Neural progenitor cell (in vitro differentiated cells): ENCODE results near the gene UBE2I. TPM values are rescaled to one million over a fixed set of nuclear protein-coding genes. Genes with fewer than 3 reads are reported as not detected.
"Not testable (repeated sequence)": the region's sequence is repeated elsewhere in the genome, so short reads cannot be mapped to it uniquely, and the experiment has no call there.

Experiments used
- DNase-seq: peaks from one replicate; pipeline ENCODE4 v3.0.0-alpha.2; 2016; ENCODE audit warnings: low spot score
- H2AFZ ChIP-seq: fragments of 200-600 bp; sonication (generic); replicated peaks from 2 replicates; pipeline ENCODE4 v1.6.1; 2016; ENCODE audit warnings: antibody characterized with exemption
- H3F3A ChIP-seq: fragments of 200-600 bp; sonication (generic); 2 replicates; pipeline ENCODE4 v1.6.1; 2016; ENCODE audit warnings: antibody characterized with exemption, low read depth
- H3K27ac ChIP-seq: fragments of 200-600 bp; sonication (generic); 2 replicates; pipeline ENCODE4 v1.5.1; 2016; ENCODE audit warnings: mild to moderate bottlenecking
- H3K27me3 ChIP-seq: fragments of 200-600 bp; sonication (generic); 2 replicates; pipeline ENCODE4 v1.6.1; 2016; ENCODE audit warnings: mild to moderate bottlenecking, moderate library complexity
- H3K36me3 ChIP-seq: fragments of 200-600 bp; sonication (generic); 2 replicates; pipeline ENCODE4 v1.5.1; 2016
- H3K4me1 ChIP-seq: fragments of 200-600 bp; sonication (generic); 2 replicates; pipeline ENCODE4 v1.6.1; 2016; ENCODE audit warnings: mixed run types
- H3K4me2 ChIP-seq: fragments of 200-600 bp; sonication (generic); 2 replicates; pipeline ENCODE4 v1.6.1; 2016
- H3K4me3 ChIP-seq: fragments of 200-600 bp; sonication (generic); 2 replicates; pipeline ENCODE4 v1.5.1; 2016
- H3K79me2 ChIP-seq: fragments of 200-600 bp; sonication (generic); 2 replicates; pipeline ENCODE4 v1.6.1; 2016; ENCODE audit warnings: low read depth
- H3K9ac ChIP-seq: fragments of 200-600 bp; sonication (generic); 2 replicates; pipeline ENCODE4 v1.6.1; 2016
- H3K9me3 ChIP-seq: fragments of 200-600 bp; sonication (generic); 2 replicates; pipeline ENCODE4 v1.5.1; 2016; ENCODE audit warnings: low read depth
- H4K20me1 ChIP-seq: fragments of 200-600 bp; sonication (generic); 2 replicates; pipeline ENCODE4 v1.6.1; 2016; ENCODE audit warnings: low read depth
- H3K27ac Mint-ChIP-seq: 3 replicates; pipeline ENCODE4 v1.8.0; 2021; ENCODE audit warnings: mixed read lengths
- H3K27me3 Mint-ChIP-seq: 2 replicates; pipeline ENCODE4 v1.8.0; 2022; ENCODE audit warnings: low read depth, mild to moderate bottlenecking, inconsistent platforms, moderate library complexity, mixed read lengths; ENCODE audit not compliant: insufficient read depth
- H3K36me3 Mint-ChIP-seq: 3 replicates; pipeline ENCODE4 v1.8.0; 2021; ENCODE audit warnings: mixed read lengths
- H3K4me1 Mint-ChIP-seq: 3 replicates; pipeline ENCODE4 v1.8.0; 2021; ENCODE audit warnings: mixed read lengths
- H3K4me3 Mint-ChIP-seq: 3 replicates; pipeline ENCODE4 v1.8.0; 2021; ENCODE audit warnings: mild to moderate bottlenecking, moderate library complexity, mixed read lengths
- H3K9me3 Mint-ChIP-seq: 3 replicates; pipeline ENCODE4 v1.8.0; 2020; ENCODE audit warnings: mixed read lengths
- EZH2 ChIP-seq: fragments of 200-600 bp; sonication (generic); IDR thresholded peaks from 2 replicates; pipeline ENCODE4 v1.6.1; 2017; ENCODE audit warnings: antibody characterized with exemption, mild to moderate bottlenecking, moderate library complexity
- EZH2phosphoT487 ChIP-seq: fragments of 200-600 bp; sonication (generic); IDR thresholded peaks from 2 replicates; pipeline ENCODE4 v1.6.1; 2017; ENCODE audit warnings: antibody characterized with exemption
- total RNA-seq: library from RNA; depleted of rRNA; stranded (reverse); fragments of >200 nt; gene quantifications from 2 replicates; pipeline ENCODE4 v1.2.3, GENCODE V29; 2015; ENCODE audit warnings: low replicate concordance
- TF ChIP-seq, protein P1 (sequence below): fragments of 200-600 bp; sonication (generic); IDR thresholded peaks from 2 replicates; pipeline ENCODE4 v1.5.1; 2017; ENCODE audit warnings: antibody characterized with exemption, mild to moderate bottlenecking

The UBE2I gene
- total RNA-seq, 1 donor from 2014 or later, result 239 TPM

DNA sequence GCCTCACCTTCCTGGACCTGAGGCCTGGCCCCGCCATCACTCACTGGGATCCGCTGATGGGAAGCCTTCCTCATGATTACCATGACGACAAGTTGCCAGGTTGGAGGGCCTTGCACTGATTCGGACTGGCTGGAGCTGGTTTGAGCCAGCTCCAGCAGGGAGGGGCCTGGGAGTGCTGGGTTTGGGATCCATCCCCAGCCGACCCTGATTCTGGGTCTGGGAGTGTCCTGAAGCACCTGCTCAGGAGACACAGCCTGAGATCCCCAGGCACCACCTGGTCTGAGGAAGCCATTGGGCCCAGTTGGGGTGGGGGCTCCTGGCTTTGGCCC lies 18.1 kb downstream of the UBE2I start:
- H3K9me3 Mint-ChIP-seq, result no peaks in the 10 kb centered on the region
- Histone ChIP-seq H3K4me3 (no peak overlapping the region), H3K4me1 (peaks cover 9% of the 10 kb centered on the region), H3K79me2 (no peaks in the 10 kb centered on the region), H3K9me3 (no peaks in the 10 kb centered on the region), H3K36me3 (no peaks in the 10 kb centered on the region), H4K20me1 (peaks cover 45% of the 10 kb centered on the region), H3K9ac (no peak overlapping the region), H2AFZ (no peak overlapping the region), H3K27me3 (peaks cover 27% of the 10 kb centered on the region), H3F3A (peaks cover 41% of the 10 kb centered on the region), H3K27ac (peak overlapping the region; percentile 58), H3K4me2 (no peak overlapping the region)
- peaks cover 22% of the 10 kb centered on the region for H3K27me3 Mint-ChIP-seq
- H3K4me3 Mint-ChIP-seq, result no peak overlapping the region
- H3K36me3 Mint-ChIP-seq, result peaks cover 7% of the 10 kb centered on the region
- no peak for DNase-seq
- peaks cover 10% of the 10 kb centered on the region for H3K4me1 Mint-ChIP-seq
- no peak for TF ChIP-seq EZH2
- TF ChIP-seq, protein P1, sequence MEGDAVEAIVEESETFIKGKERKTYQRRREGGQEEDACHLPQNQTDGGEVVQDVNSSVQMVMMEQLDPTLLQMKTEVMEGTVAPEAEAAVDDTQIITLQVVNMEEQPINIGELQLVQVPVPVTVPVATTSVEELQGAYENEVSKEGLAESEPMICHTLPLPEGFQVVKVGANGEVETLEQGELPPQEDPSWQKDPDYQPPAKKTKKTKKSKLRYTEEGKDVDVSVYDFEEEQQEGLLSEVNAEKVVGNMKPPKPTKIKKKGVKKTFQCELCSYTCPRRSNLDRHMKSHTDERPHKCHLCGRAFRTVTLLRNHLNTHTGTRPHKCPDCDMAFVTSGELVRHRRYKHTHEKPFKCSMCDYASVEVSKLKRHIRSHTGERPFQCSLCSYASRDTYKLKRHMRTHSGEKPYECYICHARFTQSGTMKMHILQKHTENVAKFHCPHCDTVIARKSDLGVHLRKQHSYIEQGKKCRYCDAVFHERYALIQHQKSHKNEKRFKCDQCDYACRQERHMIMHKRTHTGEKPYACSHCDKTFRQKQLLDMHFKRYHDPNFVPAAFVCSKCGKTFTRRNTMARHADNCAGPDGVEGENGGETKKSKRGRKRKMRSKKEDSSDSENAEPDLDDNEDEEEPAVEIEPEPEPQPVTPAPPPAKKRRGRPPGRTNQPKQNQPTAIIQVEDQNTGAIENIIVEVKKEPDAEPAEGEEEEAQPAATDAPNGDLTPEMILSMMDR, result no peak
- no peak for TF ChIP-seq EZH2phosphoT487
- H3K27ac Mint-ChIP-seq, result no peak overlapping the region

DNA sequence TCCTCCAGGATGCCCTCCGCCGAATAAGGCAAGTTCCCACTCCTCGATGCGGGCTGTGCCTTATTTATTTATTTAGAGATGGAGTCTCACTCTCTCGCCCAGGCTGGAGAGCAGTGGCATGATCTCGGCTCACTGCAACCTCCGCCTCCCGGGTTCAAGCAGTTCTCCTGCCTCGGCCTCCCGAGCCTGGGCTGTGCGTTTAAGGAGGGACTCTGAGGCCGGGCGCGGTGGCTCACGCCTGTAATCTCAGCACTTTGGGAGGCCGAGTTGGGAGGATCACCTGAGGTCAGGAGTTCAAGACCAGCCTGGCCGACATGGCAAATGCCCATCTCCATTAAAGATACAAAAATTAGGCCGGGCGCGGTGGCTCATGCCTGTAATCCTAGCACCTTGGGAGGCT lies 18.7 kb downstream of the UBE2I start:
- H3K36me3 Mint-ChIP-seq, H3K9me3 Mint-ChIP-seq, H3K4me2 ChIP-seq, H3K4me3 ChIP-seq, H3K9ac ChIP-seq, H3K79me2 ChIP-seq, H3K36me3 ChIP-seq, H2AFZ ChIP-seq, H3K4me3 Mint-ChIP-seq, H3K4me1 ChIP-seq, H3K9me3 ChIP-seq, DNase-seq, H3K27ac Mint-ChIP-seq: not testable (repeated sequence)
- peaks cover 46% of the 10 kb centered on the region for H3F3A ChIP-seq
- peaks cover 33% of the 10 kb centered on the region for H3K27me3 ChIP-seq
- Mint-ChIP-seq H3K27me3 (peaks cover 24% of the 10 kb centered on the region), H3K4me1 (peaks cover 13% of the 10 kb centered on the region)
- H3K27ac ChIP-seq, result peak overlapping the region; percentile 58
- H4K20me1 ChIP-seq, result peaks cover 49% of the 10 kb centered on the region

DNA sequence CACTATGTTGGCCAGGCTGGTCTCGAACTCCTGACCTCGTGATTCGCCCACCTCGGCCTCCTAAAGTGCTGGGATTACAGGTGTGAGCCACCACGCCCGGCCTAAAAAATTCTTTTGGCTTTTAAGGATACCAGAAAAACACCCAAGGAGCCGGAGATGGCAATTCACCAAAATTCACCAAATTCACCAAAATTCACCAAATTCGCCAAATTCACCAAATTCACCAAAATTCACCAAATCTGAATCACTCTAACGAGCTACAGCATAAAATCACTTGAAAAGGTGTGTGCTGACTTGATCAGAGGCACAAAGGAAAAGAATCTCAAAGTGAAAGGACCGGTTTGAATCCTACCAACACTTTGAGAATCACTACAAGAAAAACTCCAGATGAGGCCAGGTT lies 19.5 kb downstream of the UBE2I start:
- H3K9ac ChIP-seq, H3K9me3 ChIP-seq, DNase-seq, H2AFZ ChIP-seq, H3K27ac ChIP-seq, H3K36me3 Mint-ChIP-seq, H3K27ac Mint-ChIP-seq, H3K9me3 Mint-ChIP-seq, H3K4me2 ChIP-seq, H3K4me1 ChIP-seq, H3K36me3 ChIP-seq, H3K4me3 ChIP-seq, H3K4me3 Mint-ChIP-seq, H3K79me2 ChIP-seq: not testable (repeated sequence)
- Mint-ChIP-seq H3K27me3 (peaks cover 23% of the 10 kb centered on the region), H3K4me1 (peaks cover 13% of the 10 kb centered on the region)
- Histone ChIP-seq H3K27me3 (peaks cover 41% of the 10 kb centered on the region), H3F3A (peaks cover 48% of the 10 kb centered on the region), H4K20me1 (peaks cover 46% of the 10 kb centered on the region)

DNA sequence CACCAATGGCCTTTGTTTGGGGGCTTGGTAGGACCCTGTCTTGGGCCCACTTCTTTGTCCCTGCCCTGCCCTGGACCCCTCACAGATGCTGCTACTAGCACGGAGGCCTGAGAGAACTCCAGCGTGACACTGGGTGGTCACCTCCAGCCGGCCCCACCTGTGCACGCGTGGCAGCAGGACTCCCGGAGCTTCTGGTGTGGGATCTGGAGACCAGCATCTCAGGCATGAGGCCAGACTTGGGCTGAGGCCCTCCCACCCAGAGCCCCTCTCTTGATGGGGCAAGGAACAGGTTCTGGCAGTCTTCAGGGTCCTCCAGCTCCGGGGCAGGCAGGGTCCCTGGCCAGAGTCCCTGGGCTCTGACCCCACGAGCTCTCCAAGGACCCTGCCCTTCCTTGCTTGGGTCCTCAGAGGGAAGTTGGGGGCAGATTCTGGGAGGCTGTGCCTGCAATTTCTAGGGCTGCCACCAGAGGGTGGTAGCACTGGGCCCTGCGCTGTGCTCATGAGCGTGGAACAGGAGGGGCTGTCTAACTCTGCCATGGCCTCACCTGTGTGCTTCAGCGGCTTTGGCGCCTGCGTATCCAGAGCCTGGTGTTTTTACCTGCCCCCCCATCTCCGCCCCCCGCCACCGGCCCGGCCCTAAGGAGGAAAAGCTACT lies 21.0 kb downstream of the UBE2I start:
- no peaks in the 10 kb centered on the region for H3K9me3 ChIP-seq
- Mint-ChIP-seq H3K36me3 (peaks cover 3% of the 10 kb centered on the region), H3K27ac (no peak overlapping the region), H3K4me3 (no peak overlapping the region), H3K27me3 (peaks cover 24% of the 10 kb centered on the region), H3K9me3 (no peaks in the 10 kb centered on the region), H3K4me1 (peaks cover 21% of the 10 kb centered on the region)
- H4K20me1 ChIP-seq, result peaks cover 48% of the 10 kb centered on the region
- no peak for DNase-seq
- no peaks in the 10 kb centered on the region for H3K79me2 ChIP-seq
- H3K4me2 ChIP-seq, result no peak overlapping the region
- no peaks in the 10 kb centered on the region for H3K36me3 ChIP-seq
- peaks cover 16% of the 10 kb centered on the region for H3K4me1 ChIP-seq
- TF ChIP-seq, protein P1, result peak; percentile 57
- TF ChIP-seq EZH2, result no peak
- peaks cover 55% of the 10 kb centered on the region for H3K27me3 ChIP-seq
- peaks cover 42% of the 10 kb centered on the region for H3F3A ChIP-seq
- H3K4me3 ChIP-seq, result no peak overlapping the region
- no peak overlapping the region for H3K27ac ChIP-seq
- no peak overlapping the region for H2AFZ ChIP-seq
- no peak overlapping the region for H3K9ac ChIP-seq
